ENCODE data around the gene BBX. TPM values are rescaled to one million over a fixed set of nuclear protein-coding genes. Genes with fewer than 3 reads are reported as not detected.
A peak's percentile ranks its signal among the peaks of the same experiment; 100 is the strongest.

The BBX gene
- polyA plus RNA-seq, 3 donors: 15.7 to 25.1 (median 16.6) TPM

DNA sequence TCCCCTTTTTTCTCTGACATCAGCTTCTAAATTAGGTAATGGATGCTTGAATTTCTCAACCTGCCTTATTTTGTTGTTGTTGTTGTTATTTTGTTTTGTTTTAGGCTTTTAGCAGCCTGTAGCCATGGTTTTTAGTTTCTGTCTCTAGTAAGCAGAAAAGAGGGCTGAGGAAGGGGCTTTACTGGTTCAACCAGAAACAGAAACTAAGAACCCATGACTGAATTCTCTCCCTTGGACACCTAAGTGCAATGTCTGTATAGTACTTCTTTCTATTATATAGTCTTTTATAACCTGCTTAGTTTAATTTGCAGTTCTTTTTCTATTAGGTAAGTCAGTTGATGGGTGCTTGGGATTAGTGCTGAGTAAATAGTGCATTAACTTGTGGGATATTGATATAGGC is 129.0 kb downstream of the BBX start:
- H3K27ac ChIP-seq (ENCODE audit: low read depth in 1 of 2, low read length in 2 of 2): peak overlapping the region in 1 of 2 donors; percentile 19
- no peak for DNase-seq
- no peaks in the 10 kb centered on the region for H3K27me3 ChIP-seq (ENCODE audit: control insufficient read depth in 2 of 2, insufficient read depth in 2 of 2, low read length in 2 of 2)
- Mint-ChIP-seq H3K4me3 (no peak overlapping the region), H3K27me3 (ENCODE audit: low read depth in 3 of 3) (no peaks in the 10 kb centered on the region), H3K27ac (peak overlapping the region in 3 of 7 donors; percentile 48 to 89 (median 57)), H3K4me1 (peaks cover 16% of the 10 kb centered on the region), H3K9me3 (no peaks in the 10 kb centered on the region), H3K36me3 (peaks cover 9 to 11% of the 10 kb centered on the region in 2 donors)
- H3K9ac ChIP-seq (ENCODE audit: insufficient read depth, low read length, poor library complexity, severe bottlenecking): no peak overlapping the region
- H3K4me3 ChIP-seq (replicated peaks in 1 of 3; ENCODE audit: low read depth in 2 of 3, low read length in 3 of 3): no peak overlapping the region
- peaks cover 4% of the 10 kb centered on the region for H4K20me1 ChIP-seq (ENCODE audit: insufficient read depth, low read length)
- peaks cover 0 to 20% of the 10 kb centered on the region in 2 donors for H3K4me1 ChIP-seq (ENCODE audit: control insufficient read depth in 1 of 2, insufficient read depth in 2 of 2, low read length in 2 of 2)
- no peak overlapping the region for H2AFZ ChIP-seq (ENCODE audit: insufficient read depth, low read depth, low read length, poor library complexity, severe bottlenecking)
- H3K4me2 ChIP-seq (replicated peaks; ENCODE audit: extremely low read depth, low read length, poor library complexity, severe bottlenecking): no peak overlapping the region
- intact Hi-C loops (cut with micrococcal nuclease): no loop called here
- no peaks in the 10 kb centered on the region for H3K79me2 ChIP-seq (ENCODE audit: insufficient read depth, low read length)
- TF ChIP-seq, protein P1, sequence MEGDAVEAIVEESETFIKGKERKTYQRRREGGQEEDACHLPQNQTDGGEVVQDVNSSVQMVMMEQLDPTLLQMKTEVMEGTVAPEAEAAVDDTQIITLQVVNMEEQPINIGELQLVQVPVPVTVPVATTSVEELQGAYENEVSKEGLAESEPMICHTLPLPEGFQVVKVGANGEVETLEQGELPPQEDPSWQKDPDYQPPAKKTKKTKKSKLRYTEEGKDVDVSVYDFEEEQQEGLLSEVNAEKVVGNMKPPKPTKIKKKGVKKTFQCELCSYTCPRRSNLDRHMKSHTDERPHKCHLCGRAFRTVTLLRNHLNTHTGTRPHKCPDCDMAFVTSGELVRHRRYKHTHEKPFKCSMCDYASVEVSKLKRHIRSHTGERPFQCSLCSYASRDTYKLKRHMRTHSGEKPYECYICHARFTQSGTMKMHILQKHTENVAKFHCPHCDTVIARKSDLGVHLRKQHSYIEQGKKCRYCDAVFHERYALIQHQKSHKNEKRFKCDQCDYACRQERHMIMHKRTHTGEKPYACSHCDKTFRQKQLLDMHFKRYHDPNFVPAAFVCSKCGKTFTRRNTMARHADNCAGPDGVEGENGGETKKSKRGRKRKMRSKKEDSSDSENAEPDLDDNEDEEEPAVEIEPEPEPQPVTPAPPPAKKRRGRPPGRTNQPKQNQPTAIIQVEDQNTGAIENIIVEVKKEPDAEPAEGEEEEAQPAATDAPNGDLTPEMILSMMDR (IDR thresholded peaks at IDR 0.05): no peak
- no peaks in the 10 kb centered on the region for H3K9me3 ChIP-seq (replicated peaks in 1 of 2; ENCODE audit: control insufficient read depth in 1 of 2, insufficient read depth in 1 of 2, low read length in 2 of 2)
- H3K36me3 ChIP-seq (replicated peaks in 1 of 2; ENCODE audit: control insufficient read depth in 1 of 2, insufficient read depth in 2 of 2, low read length in 2 of 2): peaks cover 0 to 2% of the 10 kb centered on the region in 2 donors

DNA sequence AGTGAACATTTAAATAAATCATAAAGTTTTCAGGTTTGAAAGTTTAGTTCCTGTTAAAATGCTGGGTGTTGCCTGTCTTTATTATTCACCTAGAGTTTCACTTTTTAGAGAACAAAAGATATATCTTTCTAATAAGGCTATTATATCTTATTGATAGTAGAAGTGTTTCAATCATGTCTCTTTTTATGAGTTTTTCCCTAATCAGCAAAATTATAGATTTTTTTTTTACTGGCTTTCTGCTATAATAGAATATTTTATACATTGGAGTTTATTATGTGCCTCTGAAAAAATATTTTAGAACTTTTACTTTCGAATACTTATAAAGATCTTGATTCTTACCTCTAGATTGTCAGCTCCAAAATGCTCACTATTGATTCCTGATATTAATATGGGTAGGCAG is 131.5 kb downstream of the BBX start:
- Mint-ChIP-seq H3K27ac (no peak overlapping the region), H3K27me3 (ENCODE audit: low read depth in 3 of 3) (no peaks in the 10 kb centered on the region), H3K4me1 (peaks cover 27% of the 10 kb centered on the region), H3K9me3 (no peaks in the 10 kb centered on the region), H3K4me3 (no peak overlapping the region), H3K36me3 (peaks cover 4 to 6% of the 10 kb centered on the region in 2 donors)
- H3K9me3 ChIP-seq (replicated peaks in 1 of 2; ENCODE audit: control insufficient read depth in 1 of 2, insufficient read depth in 1 of 2, low read length in 2 of 2): no peaks in the 10 kb centered on the region
- H3K4me3 ChIP-seq (replicated peaks in 1 of 3; ENCODE audit: low read depth in 2 of 3, low read length in 3 of 3): no peak overlapping the region
- H4K20me1 ChIP-seq (ENCODE audit: insufficient read depth, low read length): peaks cover 4% of the 10 kb centered on the region
- H3K27me3 ChIP-seq (ENCODE audit: control insufficient read depth in 2 of 2, insufficient read depth in 2 of 2, low read length in 2 of 2): no peaks in the 10 kb centered on the region
- WGBS (ENCODE audit: insufficient coverage): no CpG with 5 or more reads among the region's 1 CpG
- peaks cover 3 to 29% of the 10 kb centered on the region in 2 donors for H3K4me1 ChIP-seq (ENCODE audit: control insufficient read depth in 1 of 2, insufficient read depth in 2 of 2, low read length in 2 of 2)
- TF ChIP-seq, protein P1 (IDR thresholded peaks at IDR 0.05): no peak
- no peaks in the 10 kb centered on the region for H3K36me3 ChIP-seq (replicated peaks in 1 of 2; ENCODE audit: control insufficient read depth in 1 of 2, insufficient read depth in 2 of 2, low read length in 2 of 2)
- no peak overlapping the region for H3K27ac ChIP-seq (ENCODE audit: low read depth in 1 of 2, low read length in 2 of 2)
- intact Hi-C loops (cut with micrococcal nuclease): no loop called here
- no peak overlapping the region for H2AFZ ChIP-seq (ENCODE audit: insufficient read depth, low read depth, low read length, poor library complexity, severe bottlenecking)
- no peak overlapping the region for H3K4me2 ChIP-seq (replicated peaks; ENCODE audit: extremely low read depth, low read length, poor library complexity, severe bottlenecking)
- H3K9ac ChIP-seq (ENCODE audit: insufficient read depth, low read length, poor library complexity, severe bottlenecking): no peak overlapping the region
- no peaks in the 10 kb centered on the region for H3K79me2 ChIP-seq (ENCODE audit: insufficient read depth, low read length)
- no peak for DNase-seq

Measured in CD14-positive monocyte (primary cell).